Measurements from ENCODE around the gene BTBD6.
"Not testable (repeated sequence)": the region's sequence is repeated elsewhere in the genome, so short reads cannot be mapped to it uniquely, and the experiment has no call there.

Gene BTBD6

DNA sequence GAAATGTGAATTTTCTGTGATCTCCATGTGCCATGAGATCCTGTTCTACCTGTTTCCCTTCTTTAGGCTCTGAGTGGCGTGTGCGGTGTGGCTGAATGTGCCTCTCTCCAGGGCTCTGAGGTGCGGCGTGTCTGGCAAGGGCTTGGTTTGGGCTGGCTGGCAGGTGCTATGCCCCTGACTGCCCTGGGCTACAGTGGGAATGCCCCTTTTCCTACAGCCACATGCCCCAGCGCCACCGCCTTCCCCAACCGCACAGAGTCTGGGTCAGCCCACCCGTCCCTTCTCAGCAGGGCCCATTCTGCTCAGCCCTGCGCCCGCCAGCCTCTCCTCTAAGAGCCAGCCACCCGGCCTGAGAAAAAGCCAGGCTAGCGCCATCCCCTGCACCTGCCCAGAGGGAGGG, 24.7 kb downstream of the BTBD6 start:
- DNase-seq = no peak

- no peak for DNase-seq
Measured at GRCh38 chr14:105274637-105275036, 26.3 kb downstream of the BTBD6 start.

GRCh38 chr14:105275267-105275946, 27.1 kb downstream of the BTBD6 start:
- no peak for DNase-seq

GRCh38 chr14:105277448-105277847, 29.1 kb downstream of the BTBD6 start:
- DNase-seq = not testable (repeated sequence)

DNA sequence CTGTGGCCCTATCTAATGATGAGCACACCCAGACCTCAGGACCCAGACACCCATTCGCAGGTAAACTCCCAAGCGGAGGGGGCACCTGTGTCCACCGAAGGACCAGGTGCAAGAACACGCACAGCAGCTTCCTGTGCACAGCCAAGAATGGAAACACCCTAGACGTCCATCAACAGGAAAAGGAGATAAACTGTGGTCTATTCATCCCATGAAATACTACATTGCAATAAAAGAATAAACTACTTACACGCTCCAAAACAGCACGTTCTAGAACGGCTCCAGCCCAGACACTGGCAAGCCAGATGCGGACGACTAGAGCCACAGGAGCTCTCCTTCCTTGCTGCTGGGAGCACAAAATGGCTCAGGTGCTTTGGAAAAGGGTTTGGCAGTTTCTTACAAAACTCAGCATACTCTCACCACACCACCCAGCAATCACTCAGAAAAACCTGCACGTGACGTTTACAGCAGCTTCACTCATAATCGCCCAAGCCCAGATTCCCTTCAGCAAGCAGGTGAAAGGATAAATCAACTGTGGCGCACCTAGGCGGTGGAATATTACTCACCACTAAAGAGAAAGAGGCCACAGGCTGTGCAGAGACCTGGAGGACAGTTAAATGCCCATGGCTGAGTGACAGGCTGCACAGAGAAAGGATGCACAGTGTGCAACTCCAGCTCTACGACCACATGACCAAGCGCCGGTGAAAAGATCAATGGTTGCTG, 31.5 kb downstream of the BTBD6 start:
- no peak for DNase-seq

DNA sequence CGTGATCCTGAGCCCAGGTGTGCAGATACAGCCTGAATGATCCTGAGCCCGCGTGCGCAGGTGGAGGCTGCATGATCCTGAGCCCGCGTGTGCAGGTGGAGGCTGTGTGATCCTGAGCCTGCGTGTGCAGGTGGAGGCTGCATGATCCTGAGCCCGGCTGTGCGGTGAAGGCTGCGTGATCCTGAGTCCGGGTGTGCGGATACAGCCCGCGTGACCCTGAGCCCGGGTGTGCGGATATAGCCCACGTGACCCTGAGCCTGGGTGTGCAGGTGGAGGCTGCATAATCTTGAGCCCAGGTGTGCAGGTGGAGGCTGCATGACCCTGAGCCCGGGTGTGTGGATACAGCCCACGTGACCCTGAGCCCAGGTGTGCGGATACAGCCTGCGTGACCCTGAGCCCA, 32.2 kb downstream of the BTBD6 start:
- DNase-seq = no peak

DNA sequence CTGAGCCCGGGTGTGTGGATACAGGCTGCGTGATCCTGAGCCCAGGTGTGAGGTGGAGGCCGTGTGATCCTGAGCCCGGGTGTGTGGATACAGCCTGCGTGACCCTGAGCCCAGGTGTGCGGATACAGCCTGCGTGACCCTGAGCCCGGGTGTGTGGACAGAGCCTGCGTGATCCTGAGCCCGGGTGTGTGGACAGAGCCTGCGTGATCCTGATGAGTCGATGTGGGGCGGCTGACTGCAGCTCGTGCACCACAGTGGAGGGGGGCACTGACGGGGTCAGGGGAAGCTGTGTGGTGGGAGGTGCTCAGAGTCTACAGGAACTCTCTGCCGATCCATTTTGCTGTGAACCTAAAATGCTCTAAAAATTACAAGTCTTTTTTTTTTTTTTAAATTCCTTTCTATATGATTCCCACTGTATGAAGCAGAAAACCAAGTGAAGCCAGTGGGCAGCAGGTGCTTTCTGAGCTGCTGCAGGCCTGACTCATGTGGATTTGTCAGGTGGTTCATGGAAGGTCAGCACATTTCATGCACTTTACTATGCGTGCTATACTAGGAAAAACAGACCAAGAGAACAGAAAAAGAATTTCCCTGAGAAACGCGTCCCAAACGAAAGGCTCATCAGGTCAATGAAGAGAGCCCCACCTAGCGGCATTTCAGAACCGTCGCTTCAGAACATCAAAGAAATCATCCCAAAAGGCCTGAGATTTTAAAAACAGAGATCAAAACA, 33.2 kb downstream of the BTBD6 start:
- peak; percentile 47 for DNase-seq

DNA sequence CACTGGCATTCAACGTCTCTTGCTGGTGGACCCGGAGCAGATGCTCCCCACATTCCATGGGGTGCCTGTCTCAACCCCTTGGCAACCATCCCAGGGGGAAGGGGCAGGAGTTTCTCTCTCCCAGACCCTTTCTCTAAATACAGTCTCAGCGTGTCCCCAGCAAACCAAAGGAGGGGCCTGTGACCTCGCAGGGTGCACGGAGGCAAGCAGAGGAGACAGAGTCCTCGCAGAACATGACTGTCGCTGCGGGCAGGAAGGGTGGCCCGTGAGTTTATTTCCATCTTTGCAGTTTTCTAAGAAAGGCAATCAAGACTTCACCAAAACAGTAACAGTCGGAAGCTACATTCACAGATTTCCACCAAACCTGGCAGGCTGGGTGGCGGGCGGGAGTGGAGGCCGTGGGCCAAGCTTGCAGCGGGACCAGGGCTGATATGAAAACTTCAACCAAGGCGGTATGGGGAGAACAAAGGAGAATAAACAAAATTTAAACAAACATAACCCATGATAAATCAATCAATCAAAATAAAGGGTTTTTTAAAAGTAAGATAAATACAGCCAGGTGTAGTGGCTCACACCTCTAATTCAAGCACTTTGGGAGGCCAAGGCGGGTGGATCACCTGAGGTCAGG, 33.9 kb downstream of the BTBD6 start:
- DNase-seq = no peak

- no peak for DNase-seq
Measured at GRCh38 chr14:105283028-105283427, 34.7 kb downstream of the BTBD6 start.

DNA sequence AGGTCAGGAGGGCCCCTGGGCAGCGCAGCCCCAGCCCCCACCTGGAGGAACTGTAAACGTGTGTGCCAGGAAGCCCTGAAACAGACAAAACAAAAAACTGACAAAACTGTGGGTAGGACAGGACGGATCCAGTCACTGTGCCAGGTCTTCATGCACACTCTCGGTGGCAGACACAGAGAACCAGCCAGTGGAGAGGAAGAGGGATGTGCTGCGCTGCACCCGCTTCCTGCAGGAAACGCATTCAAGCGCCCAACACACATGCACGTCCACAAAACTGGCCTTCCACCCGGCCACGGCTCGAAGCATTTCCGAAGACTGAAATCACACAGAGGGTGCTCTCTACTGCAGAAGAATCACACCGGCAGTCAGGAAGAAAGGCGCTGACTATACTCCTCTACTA, 35.6 kb downstream of the BTBD6 start:
- no peak for DNase-seq

DNA sequence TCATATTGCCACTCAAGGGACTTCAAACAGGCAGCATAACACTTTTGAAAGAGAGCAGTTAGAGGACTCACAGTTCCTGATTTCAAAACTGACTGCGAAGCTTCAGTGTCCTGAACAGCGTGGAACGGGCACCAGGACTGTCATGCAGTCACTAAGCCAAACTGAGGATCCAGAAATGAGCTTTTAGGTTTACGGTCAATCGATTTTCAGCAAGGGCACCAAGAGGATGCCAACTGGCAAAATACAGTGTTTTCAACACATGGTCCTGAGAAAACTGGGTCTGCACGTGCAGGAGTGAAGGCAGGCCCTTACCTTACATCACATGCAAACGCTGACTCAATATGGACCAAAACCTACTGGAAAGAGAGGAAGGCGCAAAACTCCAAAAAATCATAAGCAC, 36.8 kb downstream of the BTBD6 start:
- DNase-seq = no peak

GRCh38 chr14:105286759-105287144, 38.4 kb downstream of the BTBD6 start:
- DNase-seq = no peak

DNA sequence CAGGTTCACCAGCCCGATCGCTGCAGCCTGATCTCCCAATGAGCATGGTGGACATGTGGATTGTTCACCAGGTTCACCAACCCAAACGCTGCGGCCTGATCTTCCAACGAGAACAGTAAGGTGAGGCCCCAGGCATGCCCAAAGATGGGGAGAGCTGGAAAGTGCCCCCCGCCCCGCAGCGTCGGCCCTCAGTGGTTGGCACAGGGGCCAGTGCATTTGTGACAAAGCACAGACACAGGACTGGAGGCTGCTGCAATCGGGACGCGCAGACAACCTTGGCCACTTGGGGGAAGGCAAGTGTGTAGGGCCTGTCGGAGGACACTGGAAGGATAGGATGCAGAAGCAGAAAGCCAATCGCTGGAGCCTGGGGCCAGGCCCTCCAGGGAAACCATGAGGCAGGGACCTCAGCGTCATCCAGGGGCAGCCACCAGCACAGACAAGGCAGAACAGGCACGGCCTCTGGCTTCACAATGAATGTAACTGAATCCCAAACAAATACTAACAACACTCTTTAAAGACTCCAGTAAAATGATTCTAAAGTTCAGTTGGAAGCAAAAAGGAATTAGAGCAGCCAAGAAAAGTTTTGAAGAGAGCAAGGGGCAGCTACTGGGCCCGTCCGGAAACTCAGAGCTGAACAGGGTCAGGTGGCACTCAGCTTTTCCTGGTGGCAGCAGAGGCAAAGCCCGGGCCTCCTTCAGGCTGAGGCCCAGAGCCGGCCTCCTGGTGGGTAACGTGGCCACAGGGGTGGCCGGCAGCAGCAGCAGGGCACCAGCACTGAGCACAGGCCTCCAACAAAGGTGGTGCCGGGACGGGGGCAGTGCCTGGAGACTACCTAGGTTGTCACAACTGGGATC, 39.1 kb downstream of the BTBD6 start:
- DNase-seq = no peak

- not testable (repeated sequence) for DNase-seq
Measured at GRCh38 chr14:105288936-105289335, 40.6 kb downstream of the BTBD6 start.

DNA sequence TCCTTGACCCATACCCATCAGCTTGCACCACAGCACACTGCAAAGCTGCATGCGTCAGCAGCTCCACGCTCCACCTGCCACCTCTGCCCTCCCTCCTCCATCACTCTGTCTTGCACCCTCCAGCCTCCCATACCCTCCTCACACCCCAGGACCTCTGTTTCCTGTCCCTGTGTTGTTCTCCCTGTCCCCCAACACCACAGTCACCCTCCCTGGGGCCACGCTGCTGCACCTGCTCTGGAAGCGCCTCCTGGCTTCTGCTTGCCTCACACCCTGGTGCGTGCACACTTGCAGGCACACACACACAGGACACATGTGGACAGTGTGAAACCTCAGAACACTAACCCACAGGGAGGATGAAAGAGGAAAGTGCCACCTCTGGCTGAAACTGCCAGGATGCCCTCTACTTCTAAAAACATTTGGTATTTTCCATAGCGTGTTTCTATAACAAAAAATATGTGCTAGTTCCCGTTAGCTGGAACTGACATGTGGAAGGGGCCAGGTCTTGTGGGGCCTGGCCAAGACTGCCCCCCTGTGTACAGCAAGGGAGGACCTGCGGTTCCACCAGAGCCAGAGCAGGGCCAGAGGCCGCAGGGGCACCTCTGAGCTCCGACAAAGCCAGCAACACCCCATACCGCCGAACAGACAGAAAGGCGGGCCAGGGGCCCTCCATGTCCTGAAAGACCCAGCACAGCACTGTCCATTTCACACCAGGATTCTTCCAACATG, 42.5 kb downstream of the BTBD6 start:
- peak; percentile 28 for DNase-seq

GRCh38 chr14:105292826-105293711, 44.7 kb downstream of the BTBD6 start:
- DNase-seq = peak; percentile 26

GRCh38 chr14:105294142-105294597, 45.8 kb downstream of the BTBD6 start:
- DNase-seq = peak; percentile 72

DNA sequence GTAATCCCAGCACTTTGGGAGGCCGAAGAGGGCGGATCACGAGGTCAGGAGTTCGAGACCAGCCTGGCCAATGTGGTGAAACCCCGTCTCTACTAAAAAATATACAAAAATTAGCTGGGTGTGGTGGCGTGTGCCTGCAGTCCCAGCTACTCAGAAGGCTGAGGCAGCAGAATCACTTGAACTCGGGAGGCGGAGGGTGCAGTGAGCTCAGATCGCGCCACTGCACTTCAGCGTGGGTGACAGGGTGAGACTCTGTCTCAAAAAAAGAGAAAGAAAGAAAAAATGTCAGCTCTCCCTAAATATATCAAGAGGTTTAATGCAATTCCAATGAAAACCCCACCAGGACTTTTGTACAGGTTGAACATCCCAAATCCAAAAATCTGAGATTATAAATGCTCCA, 49.0 kb downstream of the BTBD6 start:
- DNase-seq = not testable (repeated sequence)

DNA sequence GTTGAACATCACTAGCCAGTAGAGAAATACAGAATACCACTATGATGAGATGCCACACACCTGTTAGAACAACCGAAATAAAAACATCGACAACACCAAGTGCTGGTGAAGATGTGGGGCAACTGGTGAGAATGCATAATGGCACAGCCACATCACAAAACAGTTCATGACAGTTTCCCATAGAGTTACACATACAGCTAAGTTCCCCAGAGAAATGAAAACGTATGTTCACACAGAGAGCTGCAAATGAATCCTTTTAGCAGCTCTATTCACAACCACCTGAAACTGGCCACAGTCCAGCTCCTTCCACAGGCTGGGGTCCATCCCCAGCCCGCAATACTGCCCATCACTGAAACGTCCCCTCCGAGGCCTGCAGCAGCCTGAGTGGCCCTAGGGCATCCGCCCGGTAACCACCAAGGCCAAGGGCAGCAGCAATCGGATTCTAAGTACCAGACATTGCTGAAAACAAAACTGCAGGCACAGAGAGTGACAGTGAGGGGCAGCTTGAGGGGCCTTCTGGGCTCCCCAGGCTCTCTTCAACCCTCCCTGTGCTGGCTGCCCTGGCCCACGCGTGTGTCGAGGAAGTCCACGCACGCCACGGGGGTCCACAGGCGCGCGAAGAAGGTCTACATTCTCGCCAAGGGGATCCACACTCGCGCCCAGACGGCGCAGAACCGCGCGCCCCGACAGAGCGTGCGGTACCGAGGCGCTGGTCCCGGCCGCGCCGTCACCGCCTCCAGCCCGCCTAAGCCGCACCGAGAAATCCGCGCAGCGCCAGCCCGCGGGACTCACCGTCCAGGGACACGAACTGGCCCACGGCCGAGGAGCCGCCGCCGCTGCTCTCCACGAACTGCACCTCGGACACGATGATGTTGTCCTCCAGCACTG, 51.6 kb downstream of the BTBD6 start:
- no peak for DNase-seq

Data from CD4-positive, alpha-beta T cell treated with Interleukin-12 subunit alpha and Interleukin-12 subunit beta, for 1 hour (primary cell).